MM.1S (cell line): ENCODE data around the gene MTFMT.

Source experiments
- DNase-seq: peaks from one replicate; pipeline ENCODE4 v3.0.0-alpha.2; 2015
- H2AFZ ChIP-seq: fragments of 300-600 bp; sonication (generic); 2 replicates; pipeline ENCODE4 v1.6.0; 2016; ENCODE audit warnings: antibody characterized with exemption, low read length
- H3F3A ChIP-seq: fragments of 300-600 bp; sonication (generic); 2 replicates; pipeline ENCODE4 v1.6.1; 2016; ENCODE audit warnings: mild to moderate bottlenecking, antibody characterized with exemption, low read length, moderate library complexity, mixed read lengths; ENCODE audit not compliant: insufficient read depth
- H3K27ac ChIP-seq: fragments of 300-600 bp; sonication (generic); 2 replicates; pipeline ENCODE4 v1.5.1; 2016; ENCODE audit warnings: mild to moderate bottlenecking, low read length
- H3K27me3 ChIP-seq: fragments of 300-600 bp; sonication (generic); replicated peaks from 2 replicates; pipeline ENCODE4 v1.6.0; 2016; ENCODE audit warnings: low read length; ENCODE audit not compliant: insufficient read depth
- H3K36me3 ChIP-seq: fragments of 300-600 bp; sonication (generic); replicated peaks from 2 replicates; pipeline ENCODE4 v1.6.1; 2016; ENCODE audit warnings: mild to moderate bottlenecking, low read length, mixed read lengths; ENCODE audit not compliant: insufficient read depth
- H3K4me1 ChIP-seq: fragments of 300-600 bp; sonication (generic); 2 replicates; pipeline ENCODE4 v1.6.1; 2016; ENCODE audit warnings: low read length, mixed read lengths
- H3K4me2 ChIP-seq: fragments of 300-600 bp; sonication (generic); 2 replicates; pipeline ENCODE4 v1.6.0; 2016; ENCODE audit warnings: low read depth, low read length
- H3K4me3 ChIP-seq: fragments of 300-600 bp; sonication (generic); 2 replicates; pipeline ENCODE4 v1.5.1; 2016; ENCODE audit warnings: low read length, mixed read lengths
- H3K79me2 ChIP-seq: fragments of 300-600 bp; sonication (generic); 2 replicates; pipeline ENCODE4 v1.6.1; 2016; ENCODE audit warnings: mixed run types, low read length, mixed read lengths
- H3K9ac ChIP-seq: fragments of 300-600 bp; sonication (generic); 2 replicates; pipeline ENCODE4 v1.6.1; 2016; ENCODE audit warnings: low read length, mixed read lengths
- H3K9me2 ChIP-seq: fragments of 300-600 bp; sonication (generic); replicated peaks from 2 replicates; pipeline ENCODE4 v1.6.1; 2016; ENCODE audit warnings: mild to moderate bottlenecking, low read length, mixed read lengths; ENCODE audit not compliant: insufficient read depth
- H3K9me3 ChIP-seq: fragments of 300-600 bp; sonication (generic); replicated peaks from 2 replicates; pipeline ENCODE4 v1.6.1; 2016; ENCODE audit warnings: mild to moderate bottlenecking, low read length, mixed read lengths; ENCODE audit not compliant: insufficient read depth
- H4K20me1 ChIP-seq: fragments of 300-600 bp; sonication (generic); 2 replicates; pipeline ENCODE4 v1.6.1; 2016; ENCODE audit warnings: mild to moderate bottlenecking, low read length, moderate library complexity, mixed read lengths; ENCODE audit not compliant: insufficient read depth
- EZH2 ChIP-seq: fragments of 300-600 bp; sonication (generic); optimal IDR thresholded peaks from 2 replicates; pipeline ENCODE3; 2017; ENCODE audit warnings: low read depth, mild to moderate bottlenecking, antibody characterized with exemption, low read length, mixed read lengths
- EZH2phosphoT487 ChIP-seq: fragments of 300-600 bp; sonication (generic); IDR thresholded peaks from 2 replicates; pipeline ENCODE4 v1.6.1; 2018; ENCODE audit warnings: antibody characterized with exemption, low read length
- TF ChIP-seq, protein P1 (sequence below): fragments of 300-600 bp; sonication (generic); IDR thresholded peaks from 2 replicates; pipeline ENCODE4 v1.5.1; 2016; ENCODE audit warnings: antibody characterized with exemption, low read length, mixed read lengths

MTFMT gene

DNA sequence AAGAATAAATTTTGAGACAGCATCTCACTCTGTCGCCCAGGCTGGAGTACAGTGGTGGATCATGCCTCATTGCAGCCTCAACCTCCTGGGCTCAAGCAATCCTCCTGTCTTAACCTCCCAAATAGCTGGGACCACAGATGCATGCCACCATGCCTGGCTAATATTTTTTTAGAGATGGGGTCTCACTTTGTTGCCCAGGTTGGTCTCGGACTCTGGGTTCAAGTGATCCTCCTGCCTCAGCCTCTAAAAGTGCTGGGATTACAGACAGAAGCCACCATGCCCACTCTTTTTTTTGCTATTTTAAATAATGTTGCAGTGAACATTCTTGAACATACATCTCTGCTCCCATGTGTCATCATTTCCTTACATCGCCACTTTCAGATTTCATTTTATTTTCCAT, 9.0 kb upstream of the MTFMT start:
- Histone ChIP-seq H3K27me3 (no peaks in the 10 kb centered on the region), H2AFZ (no peak overlapping the region), H3K79me2 (no peaks in the 10 kb centered on the region), H3K36me3 (no peaks in the 10 kb centered on the region), H3K27ac (no peak overlapping the region), H3K9me2 (no peaks in the 10 kb centered on the region), H3K4me2 (no peak overlapping the region), H3K9me3 (no peaks in the 10 kb centered on the region), H3K9ac (no peak overlapping the region), H4K20me1 (no peaks in the 10 kb centered on the region), H3K4me1 (0 out of 2 replicates have a peak, but pooled peaks cover 1% of the 10 kb centered on the region), H3K4me3 (no peak overlapping the region), H3F3A (no peaks in the 10 kb centered on the region)
- TF ChIP-seq EZH2 (no peak), EZH2phosphoT487 (no peak)
- TF ChIP-seq, protein P1, sequence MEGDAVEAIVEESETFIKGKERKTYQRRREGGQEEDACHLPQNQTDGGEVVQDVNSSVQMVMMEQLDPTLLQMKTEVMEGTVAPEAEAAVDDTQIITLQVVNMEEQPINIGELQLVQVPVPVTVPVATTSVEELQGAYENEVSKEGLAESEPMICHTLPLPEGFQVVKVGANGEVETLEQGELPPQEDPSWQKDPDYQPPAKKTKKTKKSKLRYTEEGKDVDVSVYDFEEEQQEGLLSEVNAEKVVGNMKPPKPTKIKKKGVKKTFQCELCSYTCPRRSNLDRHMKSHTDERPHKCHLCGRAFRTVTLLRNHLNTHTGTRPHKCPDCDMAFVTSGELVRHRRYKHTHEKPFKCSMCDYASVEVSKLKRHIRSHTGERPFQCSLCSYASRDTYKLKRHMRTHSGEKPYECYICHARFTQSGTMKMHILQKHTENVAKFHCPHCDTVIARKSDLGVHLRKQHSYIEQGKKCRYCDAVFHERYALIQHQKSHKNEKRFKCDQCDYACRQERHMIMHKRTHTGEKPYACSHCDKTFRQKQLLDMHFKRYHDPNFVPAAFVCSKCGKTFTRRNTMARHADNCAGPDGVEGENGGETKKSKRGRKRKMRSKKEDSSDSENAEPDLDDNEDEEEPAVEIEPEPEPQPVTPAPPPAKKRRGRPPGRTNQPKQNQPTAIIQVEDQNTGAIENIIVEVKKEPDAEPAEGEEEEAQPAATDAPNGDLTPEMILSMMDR: no peak
- DNase-seq: no peak

DNA sequence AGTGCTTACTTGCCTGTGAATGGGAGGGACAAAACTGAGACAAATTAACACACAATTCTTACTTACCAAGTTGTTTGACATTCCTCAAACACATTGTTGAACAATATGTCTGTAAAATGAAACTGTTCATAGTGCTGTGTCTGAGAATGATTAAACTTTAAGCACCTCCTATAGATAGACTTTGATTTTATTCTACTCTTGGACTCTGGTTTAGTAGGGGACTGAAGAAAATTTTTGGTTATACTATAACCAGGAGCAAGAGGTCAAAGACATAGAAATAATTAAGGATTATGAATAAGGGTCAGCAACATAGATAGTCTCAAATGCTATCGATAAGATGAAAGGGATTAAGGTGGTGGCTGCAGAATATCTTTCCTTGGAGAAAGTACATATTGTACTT, 7.9 kb upstream of the MTFMT start:
- TF ChIP-seq EZH2phosphoT487 (no peak), EZH2 (no peak)
- TF ChIP-seq, protein P1: no peak
- DNase-seq: no peak
- H3K4me3 ChIP-seq: no peak overlapping the region

DNA sequence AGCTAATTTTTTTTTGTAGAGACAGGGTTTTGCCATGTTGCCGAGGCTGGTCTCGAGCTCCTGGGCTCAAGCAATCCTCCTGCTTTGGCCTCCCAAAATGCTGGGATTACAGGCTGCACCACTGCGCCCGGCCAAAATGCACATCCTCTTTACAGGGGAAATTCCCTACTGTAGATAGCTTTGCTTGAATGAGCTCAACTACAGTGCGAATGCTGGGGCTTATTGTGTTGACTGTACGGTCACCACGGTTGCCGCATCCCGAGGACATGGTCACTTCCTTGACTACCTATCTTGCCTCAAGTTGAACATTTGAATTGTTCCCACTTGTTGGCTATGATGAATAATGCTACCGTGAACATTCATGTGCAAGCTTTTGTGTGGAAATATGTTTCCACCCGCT, 5.3 kb upstream of the MTFMT start:
- no peak for TF ChIP-seq EZH2
- no peak for TF ChIP-seq EZH2phosphoT487
- TF ChIP-seq, protein P1: no peak

More for the DNA sequence above, 7.9 kb upstream of the MTFMT start:
- no peak overlapping the region for H3K27ac ChIP-seq
- H4K20me1 ChIP-seq: no peaks in the 10 kb centered on the region
- no peaks in the 10 kb centered on the region for H3K9me3 ChIP-seq
- no peak overlapping the region for H2AFZ ChIP-seq
- H3K36me3 ChIP-seq: no peaks in the 10 kb centered on the region
- 0 out of 2 replicates have a peak, but pooled peaks cover 9% of the 10 kb centered on the region for H3K4me1 ChIP-seq
- H3K79me2 ChIP-seq: no peaks in the 10 kb centered on the region
- no peaks in the 10 kb centered on the region for H3K9me2 ChIP-seq
- no peaks in the 10 kb centered on the region for H3K27me3 ChIP-seq
- no peak overlapping the region for H3K4me2 ChIP-seq
- H3K9ac ChIP-seq: no peak overlapping the region
- H3F3A ChIP-seq: no peaks in the 10 kb centered on the region

More for the DNA sequence above, 5.3 kb upstream of the MTFMT start:
- Histone ChIP-seq H3K36me3 (no peaks in the 10 kb centered on the region), H3K4me1 (0 out of 2 replicates have a peak, but pooled peaks cover 9% of the 10 kb centered on the region), H2AFZ (no peak overlapping the region), H3K9me3 (no peaks in the 10 kb centered on the region), H3K4me2 (no peak overlapping the region), H3K27me3 (no peaks in the 10 kb centered on the region), H3K27ac (no peak overlapping the region), H3K9ac (no peak overlapping the region), H3K79me2 (no peaks in the 10 kb centered on the region), H3K9me2 (no peaks in the 10 kb centered on the region), H4K20me1 (no peaks in the 10 kb centered on the region), H3F3A (no peaks in the 10 kb centered on the region), H3K4me3 (no peak overlapping the region)
- no peak for DNase-seq
